Skeletal muscle tissue (tissue), 4 donors: ENCODE results near the gene TRIM21. TPM values are rescaled to one million over a fixed set of nuclear protein-coding genes. Genes with fewer than 3 reads are reported as not detected.
"Not testable (repeated sequence)": the region's sequence is repeated elsewhere in the genome, so short reads cannot be mapped to it uniquely, and the experiment has no call there.

Experiments used
- H3K27ac ChIP-seq: one replicate; pipeline ENCODE4 v1.7.0; 2013; ENCODE audit warnings: mild to moderate bottlenecking, low read depth, low read length, inconsistent platforms
- H3K27me3 ChIP-seq, 3 donors: one replicate each; pipeline ENCODE4 v1.7.0; 2013; ENCODE audit warnings: low read length in 3 of 3; ENCODE audit not compliant: control insufficient read depth in 3 of 3, insufficient read depth in 3 of 3
- H3K36me3 ChIP-seq, 3 donors: one replicate each; pipeline ENCODE4 v1.7.0; 2013; ENCODE audit warnings: low read length in 3 of 3; ENCODE audit not compliant: control insufficient read depth in 3 of 3, insufficient read depth in 3 of 3
- H3K4me1 ChIP-seq, 3 donors: one replicate each; pipeline ENCODE4 v1.7.0; 2013; ENCODE audit warnings: low read length in 3 of 3, mild to moderate bottlenecking in 3 of 3; ENCODE audit not compliant: control insufficient read depth in 3 of 3, insufficient read depth in 3 of 3
- H3K4me3 ChIP-seq, 3 donors: one replicate each; pipeline ENCODE4 v1.7.0; 2013; ENCODE audit warnings: low read length in 3 of 3
- H3K9ac ChIP-seq, 3 donors: one replicate each; pipeline ENCODE4 v1.7.0; 2013; ENCODE audit warnings: low read length in 3 of 3, mild to moderate bottlenecking in 3 of 3, moderate library complexity in 2 of 3, low read depth in 1 of 3
- H3K9me3 ChIP-seq, 3 donors: one replicate each; pipeline ENCODE4 v1.7.0; 2013; ENCODE audit warnings: low read length in 3 of 3; ENCODE audit not compliant: control insufficient read depth in 3 of 3
- total RNA-seq: library from RNA; depleted of rRNA; stranded (reverse); fragments of >200 nt; gene quantifications from one replicate; pipeline ENCODE4 v1.2.3, GENCODE V29; 2014
- donor health status: Osteomylitis.

Gene TRIM21
- total RNA-seq, 1 donor from 2014 or later = 19.3 TPM

DNA sequence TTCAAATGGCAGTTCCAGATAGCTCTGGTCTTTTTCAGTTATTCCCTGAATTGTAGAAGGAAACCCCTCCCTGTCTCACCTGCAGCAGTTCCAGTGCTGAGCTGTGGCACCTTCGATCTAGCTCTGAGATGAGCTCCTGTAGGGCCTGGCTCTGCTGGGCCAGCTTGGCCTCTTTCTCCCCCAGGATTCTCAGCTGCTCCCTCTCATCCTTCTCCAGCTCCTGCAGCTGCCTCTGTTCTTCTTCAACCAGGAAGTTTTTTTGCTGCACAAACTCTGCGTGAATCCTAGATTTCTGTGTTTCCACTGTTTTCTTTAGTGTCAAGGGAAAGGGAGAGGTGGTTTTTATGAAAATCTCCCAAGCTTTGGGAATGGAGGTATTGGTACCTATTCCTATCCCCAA, 5.3 kb downstream of the TRIM21 start:
- Histone ChIP-seq H3K9ac (no peak overlapping the region), H3K27me3 (no peaks in the 10 kb centered on the region), H3K4me1 (peaks cover 4 to 5% (median 4%) of the 10 kb centered on the region in 3 donors), H3K36me3 (peaks cover 31 to 62% (median 49%) of the 10 kb centered on the region in 3 donors), H3K4me3 (no peak overlapping the region), H3K27ac (no peak overlapping the region), H3K9me3 (no peaks in the 10 kb centered on the region)

DNA sequence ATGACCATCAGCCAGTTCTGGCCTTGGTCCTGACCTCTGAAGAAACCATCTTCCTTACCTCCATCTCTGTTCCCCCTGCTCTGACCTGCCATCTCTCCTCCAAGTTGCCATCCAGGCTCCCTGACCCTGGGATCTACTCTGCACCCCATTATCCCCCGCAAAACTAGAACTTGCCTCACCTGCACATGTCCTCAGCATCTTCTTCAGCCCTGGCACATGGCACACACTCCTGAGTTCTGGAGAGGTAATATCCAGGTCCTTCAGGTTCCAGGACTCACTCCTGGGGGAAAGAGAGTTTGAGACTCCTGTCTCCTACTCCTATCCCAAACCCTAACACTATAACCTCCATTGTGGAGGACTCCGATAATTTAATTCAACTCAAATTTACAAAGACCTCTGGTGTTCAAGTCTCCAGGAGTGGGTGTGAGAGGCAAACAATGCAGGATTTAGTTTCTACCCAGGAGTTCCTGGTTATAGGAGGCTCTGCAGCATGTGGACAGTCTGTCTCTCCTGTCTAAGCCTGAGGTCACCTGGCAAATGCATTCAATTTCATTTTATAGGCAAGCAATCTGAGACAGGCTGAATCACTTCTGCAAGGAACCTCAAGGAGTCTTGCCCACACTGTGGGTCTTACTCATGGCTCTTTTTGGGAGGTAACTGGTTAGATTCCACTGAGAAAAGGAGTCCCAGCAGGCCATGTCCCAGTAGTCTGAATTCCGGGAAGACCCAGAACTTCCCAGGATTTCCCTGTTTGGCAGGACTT, 7.3 kb downstream of the TRIM21 start:
- Histone ChIP-seq H3K36me3 (peaks cover 31 to 62% (median 49%) of the 10 kb centered on the region in 3 donors), H3K27me3 (no peaks in the 10 kb centered on the region), H3K4me3 (no peak overlapping the region), H3K9ac (no peak overlapping the region), H3K27ac (no peak overlapping the region), H3K4me1 (no peaks in the 10 kb centered on the region), H3K9me3 (no peaks in the 10 kb centered on the region)

DNA sequence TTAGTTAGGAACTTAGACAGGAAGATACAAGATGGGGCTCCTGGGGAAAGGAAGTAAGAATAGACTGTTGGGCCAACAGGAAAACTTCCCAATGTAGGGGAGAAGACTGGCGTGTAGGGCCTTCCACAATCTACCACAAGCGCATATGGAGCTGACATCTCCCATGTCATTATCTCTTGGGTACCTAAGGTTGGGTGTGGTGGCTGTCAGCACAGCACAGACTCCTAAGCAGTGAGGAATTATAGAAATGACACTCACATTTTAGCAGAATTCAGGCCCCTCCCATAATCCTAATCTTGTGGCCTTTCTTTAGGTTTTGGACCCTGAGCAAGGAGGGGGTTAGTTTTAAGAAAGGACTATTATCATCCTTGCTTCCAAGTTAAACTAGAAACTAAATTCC, 11.6 kb downstream of the TRIM21 start:
- H3K27ac ChIP-seq = no peak overlapping the region
- peaks cover 12 to 32% (median 21%) of the 10 kb centered on the region in 3 donors for H3K36me3 ChIP-seq
- H3K27me3 ChIP-seq = no peaks in the 10 kb centered on the region
- H3K4me1 ChIP-seq = no peaks in the 10 kb centered on the region
- no peak overlapping the region for H3K9ac ChIP-seq
- no peak overlapping the region for H3K4me3 ChIP-seq
- H3K9me3 ChIP-seq = no peaks in the 10 kb centered on the region

DNA sequence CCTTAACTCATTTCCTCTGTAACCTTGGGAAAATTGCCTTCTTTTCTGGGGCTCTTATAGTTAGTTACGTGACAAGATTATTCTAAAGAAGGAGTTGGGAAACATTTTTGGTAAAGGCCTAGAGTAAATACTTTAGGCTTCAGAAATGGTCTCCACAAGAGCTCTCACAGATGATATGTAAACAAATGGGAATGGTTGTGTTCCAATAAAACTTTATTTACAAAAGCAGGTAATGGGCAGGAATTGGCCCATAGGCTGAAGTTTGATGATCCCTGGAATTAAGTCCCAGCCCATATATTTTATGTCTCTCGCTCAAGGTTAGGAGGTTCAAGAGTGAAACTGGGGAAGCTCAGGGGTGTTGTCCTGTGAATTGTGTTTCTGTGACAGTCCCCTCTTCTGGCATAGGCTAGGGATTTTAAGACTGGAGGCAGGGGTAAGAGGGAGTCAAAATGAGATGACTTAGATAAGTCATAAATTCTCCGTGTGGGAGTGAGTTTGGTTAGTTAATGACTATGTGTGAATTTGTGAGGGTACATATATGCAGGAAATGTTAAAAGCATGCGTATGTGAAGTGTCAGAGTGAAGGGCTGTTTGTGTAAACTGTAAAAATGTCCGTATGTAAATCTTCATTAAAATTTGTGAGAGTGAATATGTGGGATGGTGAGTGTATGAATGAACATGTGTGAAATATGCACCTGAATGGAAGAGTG, 17.9 kb downstream of the TRIM21 start:
- no peak overlapping the region for H3K9ac ChIP-seq
- no peaks in the 10 kb centered on the region for H3K36me3 ChIP-seq
- no peak overlapping the region for H3K27ac ChIP-seq
- no peaks in the 10 kb centered on the region for H3K4me1 ChIP-seq
- no peak overlapping the region for H3K4me3 ChIP-seq
- H3K27me3 ChIP-seq = no peaks in the 10 kb centered on the region
- no peaks in the 10 kb centered on the region for H3K9me3 ChIP-seq

DNA sequence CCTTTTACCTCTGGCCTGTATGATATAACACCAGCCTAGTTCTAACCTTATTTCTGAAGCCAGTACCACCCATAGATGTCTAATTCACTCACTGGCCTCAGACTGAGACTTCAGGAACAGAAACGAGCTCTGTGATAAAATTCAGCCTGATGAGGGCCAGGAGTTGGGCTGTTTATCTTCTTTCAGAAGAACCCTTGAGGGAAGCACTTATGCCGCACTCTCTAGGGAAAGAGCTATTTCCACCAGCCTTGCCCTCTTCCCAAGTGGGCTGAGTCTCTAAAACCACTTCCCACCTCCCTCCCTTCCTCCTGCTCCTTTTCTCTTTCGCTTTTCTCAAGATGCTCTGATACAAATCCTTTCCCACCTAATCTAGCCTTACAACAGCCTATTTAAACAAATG, 23.3 kb downstream of the TRIM21 start:
- Histone ChIP-seq H3K4me1 (no peaks in the 10 kb centered on the region), H3K36me3 (no peaks in the 10 kb centered on the region), H3K4me3 (no peak overlapping the region), H3K9ac (no peak overlapping the region), H3K9me3 (no peaks in the 10 kb centered on the region), H3K27me3 (no peaks in the 10 kb centered on the region), H3K27ac (no peak overlapping the region)

DNA sequence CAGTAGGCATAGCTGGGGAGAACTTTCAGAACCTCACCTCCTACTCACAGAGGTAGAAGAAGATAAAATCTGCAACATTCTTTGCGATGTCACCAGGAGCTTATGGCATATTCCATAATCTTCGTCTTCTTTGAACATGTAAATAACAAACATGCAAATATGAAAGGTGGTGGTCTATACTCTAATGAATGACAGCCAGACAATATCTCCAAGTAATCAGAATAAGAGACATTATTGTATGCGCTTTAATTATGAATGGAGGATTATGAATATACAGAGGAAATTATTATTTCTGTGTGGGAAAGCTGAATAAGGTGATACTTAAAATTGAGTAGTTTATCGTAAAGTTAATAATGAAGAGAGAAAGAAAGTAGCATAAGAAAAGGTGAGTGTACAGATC, 25.2 kb downstream of the TRIM21 start, which contains the start of gene OR52B4:
Gene OR52B4 (minus strand): TSS at position 101 of the 400 bp plus-strand sequence. CDS start 91 bp downstream, at position 10.
- no peak within 1 kb of the TSS for H3K9ac ChIP-seq
- no peaks in the 10 kb centered on the region for H3K27me3 ChIP-seq
- H3K36me3 ChIP-seq = no peaks in the 10 kb centered on the region
- H3K9me3 ChIP-seq = no peaks in the 10 kb centered on the region
- H3K27ac ChIP-seq = no peak within 1 kb of the TSS
- H3K4me1 ChIP-seq = no peaks in the 10 kb centered on the region
- no peak within 1 kb of the TSS for H3K4me3 ChIP-seq

DNA sequence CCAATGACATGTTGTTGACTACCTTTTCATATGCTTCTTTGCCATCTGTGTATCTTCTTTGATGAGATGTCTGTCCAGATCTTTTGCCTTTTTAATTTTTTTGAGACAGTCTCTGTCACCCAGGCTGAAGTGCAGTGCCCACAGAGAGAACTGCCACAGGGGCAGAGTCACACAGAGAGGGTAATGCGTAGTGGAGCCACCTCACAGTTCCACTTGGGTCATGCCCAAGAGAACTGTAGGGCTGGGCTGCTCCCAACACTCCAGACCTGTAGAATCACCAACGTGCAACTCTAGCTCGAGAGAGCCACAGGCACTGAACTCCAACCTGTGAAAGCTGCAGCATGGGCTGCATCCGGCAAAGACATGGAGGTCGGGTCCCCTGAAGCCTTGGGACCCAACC, 45.4 kb downstream of the TRIM21 start:
- H3K9ac ChIP-seq, H3K36me3 ChIP-seq, H3K27ac ChIP-seq, H3K27me3 ChIP-seq, H3K9me3 ChIP-seq, H3K4me3 ChIP-seq, H3K4me1 ChIP-seq: not testable (repeated sequence)

DNA sequence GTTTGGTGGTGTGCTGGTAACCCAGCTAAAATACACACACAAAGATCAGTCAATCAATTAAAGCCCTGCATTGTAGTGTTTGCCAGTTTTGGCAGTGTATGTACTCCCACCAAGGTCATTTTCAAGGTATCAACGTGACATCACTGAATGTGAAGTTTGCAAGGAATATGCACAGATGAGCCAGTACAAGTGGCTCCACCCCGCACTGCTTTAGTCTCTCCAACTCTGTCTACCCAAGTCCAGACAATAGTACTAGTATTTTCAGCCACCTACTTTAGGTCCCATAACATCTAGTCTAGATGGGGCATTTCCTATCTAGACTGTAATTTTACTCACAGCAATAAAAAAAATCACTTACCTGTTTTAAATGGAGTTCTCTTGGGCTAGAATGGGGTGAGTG, 48.1 kb downstream of the TRIM21 start:
- not testable (repeated sequence) for H3K4me3 ChIP-seq, H3K4me1 ChIP-seq, H3K9me3 ChIP-seq, H3K9ac ChIP-seq, H3K36me3 ChIP-seq, H3K27ac ChIP-seq, H3K27me3 ChIP-seq
